Measurements from ENCODE around the gene RALGAPA2. TPM values are rescaled to one million over a fixed set of nuclear protein-coding genes. Genes with fewer than 3 reads are reported as not detected.

Gene RALGAPA2
- total and polyA plus RNA-seq, 2 donors (not counting 3 experiments of a cell fraction or from before 2014, with no cell fraction given) = 10.0 to 46.8 TPM

DNA sequence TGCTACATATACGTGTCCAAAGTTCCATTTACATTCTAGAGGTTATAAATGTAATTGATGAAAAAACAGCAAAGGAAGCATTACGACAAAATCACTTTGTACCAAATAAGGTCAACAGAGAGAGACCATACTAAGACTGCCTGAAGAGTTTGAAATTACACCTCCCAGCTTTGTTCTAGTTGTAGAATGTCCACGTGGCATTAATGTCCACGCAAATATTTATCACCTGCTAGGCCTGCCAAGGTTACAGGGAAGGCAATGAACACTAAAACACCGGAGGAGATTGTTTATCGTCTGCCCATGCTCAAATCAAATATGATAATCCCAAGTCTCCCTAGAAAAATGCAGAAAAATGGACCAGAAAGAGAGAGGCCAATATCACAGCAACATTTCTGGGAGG, 6.2 kb downstream of the RALGAPA2 start:
- ChIA-PET POLR2A (no interaction called here), CTCF (no interaction called here)
- Histone ChIP-seq H4K20me1 (replicated peaks; ENCODE audit: control insufficient read depth, extremely low read depth, insufficient read depth, low read length) (peaks cover 3% of the 10 kb centered on the region), H3K36me3 (ENCODE audit: control insufficient read depth in 2 of 2, extremely low read depth in 1 of 2, insufficient read depth in 2 of 2, low read length in 2 of 2) (no peaks in the 10 kb centered on the region), H3K4me2 (ENCODE audit: insufficient read depth, low read length) (no peak overlapping the region), H3K4me3 (replicated peaks in 1 of 3; ENCODE audit: insufficient read depth in 1 of 3, low read depth in 1 of 3, low read length in 3 of 3) (no peak overlapping the region), H3K4me1 (ENCODE audit: control insufficient read depth, extremely low read depth, insufficient read depth, low read length) (peaks cover 16% of the 10 kb centered on the region), H2AFZ (ENCODE audit: low read depth, low read length) (no peak overlapping the region), H3K9me1 (replicated peaks; ENCODE audit: control insufficient read depth, extremely low read depth, insufficient read depth, low read length) (no peaks in the 10 kb centered on the region), H3K9me3 (replicated peaks; ENCODE audit: control insufficient read depth, insufficient read depth, low read length) (no peaks in the 10 kb centered on the region), H3K27ac (ENCODE audit: insufficient read depth, low read depth, low read length) (no peak overlapping the region), H3K9ac (replicated peaks; ENCODE audit: extremely low read depth, insufficient read depth, low read length) (no peak overlapping the region), H3K27me3 (ENCODE audit: control insufficient read depth in 2 of 2, insufficient read depth in 2 of 2, low read length in 2 of 2) (no peaks in the 10 kb centered on the region), H3K79me2 (ENCODE audit: control insufficient read depth, insufficient read depth, low read length) (peaks cover 12% of the 10 kb centered on the region)
- intact Hi-C loops (cut with micrococcal nuclease) (loop anchor here (5.0 kb wide), 1 partner anchor 36 kb away; no protein-coding TSS in a partner anchor), dilution Hi-C loops (cut with MboI; ENCODE audit: extremely low pct_ligation_motif_present, low sequenced_read_pairs) (no loop called here)
- no peak for FAIRE-seq
- TF ChIP-seq EZH2 (IDR thresholded peaks at IDR 0.05; ENCODE audit: borderline replicate concordance, low read depth, low read length, severe bottlenecking) = no peak
- TF ChIP-seq GATA2 (IDR thresholded peaks at IDR 0.05; ENCODE audit: insufficient read depth, insufficient read length, low read depth, low read length) = no peak
- TF ChIP-seq, protein P1, sequence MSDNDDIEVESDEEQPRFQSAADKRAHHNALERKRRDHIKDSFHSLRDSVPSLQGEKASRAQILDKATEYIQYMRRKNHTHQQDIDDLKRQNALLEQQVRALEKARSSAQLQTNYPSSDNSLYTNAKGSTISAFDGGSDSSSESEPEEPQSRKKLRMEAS (IDR thresholded peaks at IDR 0.05; ENCODE audit: insufficient read depth, insufficient read length) = no peak
- TF ChIP-seq FOS (IDR thresholded peaks at IDR 0.05; ENCODE audit: borderline replicate concordance, insufficient read depth, low read length) = no peak
- no peak for TF ChIP-seq POLR2AphosphoS5 (IDR thresholded peaks at IDR 0.05; ENCODE audit: insufficient read depth, low read depth, low read length)
- no TSS peak for BruUV-seq (replicated peaks)
- no peak for DNase-seq (ENCODE audit: low read depth, low spot score)

DNA sequence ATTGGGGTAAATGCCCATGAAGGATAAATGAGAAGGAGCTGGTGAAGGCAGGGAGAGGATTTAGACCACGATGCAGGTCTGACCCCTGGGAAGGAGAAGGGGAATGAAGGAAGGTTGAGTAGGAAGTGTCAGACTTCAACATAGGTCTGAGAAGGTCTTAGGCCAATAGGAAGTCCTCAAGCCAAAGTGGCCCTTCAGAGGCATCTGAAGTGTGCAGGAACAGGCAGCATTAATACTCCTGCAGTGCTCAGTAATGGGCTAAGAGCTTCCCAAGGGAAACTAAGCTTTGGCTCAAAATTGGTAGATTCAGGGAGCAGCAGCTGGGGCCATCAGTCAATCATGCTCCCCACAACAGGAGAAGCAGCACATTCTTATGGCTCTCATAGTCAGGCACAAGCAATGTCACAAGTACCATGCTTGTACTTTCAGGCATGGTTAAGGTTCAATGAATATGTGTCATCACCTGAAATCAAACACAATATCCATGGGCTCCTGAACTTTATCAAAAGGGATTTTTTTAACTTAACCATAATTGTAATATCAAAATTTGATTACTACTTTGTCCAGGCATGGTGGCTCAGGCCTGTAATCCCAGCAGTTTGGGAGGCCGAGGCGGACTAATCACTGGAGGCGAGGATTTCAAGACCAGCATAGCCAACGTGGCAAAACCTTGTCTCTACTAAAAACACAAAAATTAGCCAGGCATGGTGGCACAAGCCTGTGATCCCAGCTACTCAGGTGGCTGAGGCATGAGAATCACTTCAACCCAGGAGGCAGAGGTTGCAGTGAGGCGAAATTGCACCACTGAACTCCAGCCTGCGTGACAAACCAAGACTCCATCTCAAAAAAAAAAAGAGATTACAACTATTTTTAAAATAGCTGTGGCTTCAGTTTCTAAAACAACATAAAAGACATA, 9.9 kb downstream of the RALGAPA2 start:
- BruUV-seq (replicated peaks) = no TSS peak
- ChIA-PET CTCF (interaction anchor here (1.3 kb wide), 1 partner anchor 122 kb away, joined by 3 read pairs; no protein-coding TSS in a partner anchor), POLR2A (no interaction called here)
- intact Hi-C loops (cut with micrococcal nuclease) = no loop called here
- Histone ChIP-seq H3K27me3 (ENCODE audit: control insufficient read depth in 2 of 2, insufficient read depth in 2 of 2, low read length in 2 of 2) (no peaks in the 10 kb centered on the region), H3K36me3 (ENCODE audit: control insufficient read depth in 2 of 2, extremely low read depth in 1 of 2, insufficient read depth in 2 of 2, low read length in 2 of 2) (no peaks in the 10 kb centered on the region), H3K4me1 (ENCODE audit: control insufficient read depth, extremely low read depth, insufficient read depth, low read length) (peaks cover 9% of the 10 kb centered on the region), H2AFZ (ENCODE audit: low read depth, low read length) (no peak overlapping the region), H3K9me1 (replicated peaks; ENCODE audit: control insufficient read depth, extremely low read depth, insufficient read depth, low read length) (no peaks in the 10 kb centered on the region), H4K20me1 (replicated peaks; ENCODE audit: control insufficient read depth, extremely low read depth, insufficient read depth, low read length) (peaks cover 3% of the 10 kb centered on the region), H3K79me2 (ENCODE audit: control insufficient read depth, insufficient read depth, low read length) (peaks cover 3% of the 10 kb centered on the region), H3K27ac (ENCODE audit: insufficient read depth, low read depth, low read length) (no peak overlapping the region), H3K9ac (replicated peaks; ENCODE audit: extremely low read depth, insufficient read depth, low read length) (no peak overlapping the region), H3K4me2 (ENCODE audit: insufficient read depth, low read length) (no peak overlapping the region), H3K4me3 (replicated peaks in 1 of 3; ENCODE audit: insufficient read depth in 1 of 3, low read depth in 1 of 3, low read length in 3 of 3) (no peak overlapping the region), H3K9me3 (replicated peaks; ENCODE audit: control insufficient read depth, insufficient read depth, low read length) (no peaks in the 10 kb centered on the region)
- TF ChIP-seq GATA2 (IDR thresholded peaks at IDR 0.05; ENCODE audit: insufficient read depth, insufficient read length, low read depth, low read length) = no peak
- no peak for TF ChIP-seq FOS (IDR thresholded peaks at IDR 0.05; ENCODE audit: borderline replicate concordance, insufficient read depth, low read length)
- no peak for TF ChIP-seq EZH2 (IDR thresholded peaks at IDR 0.05; ENCODE audit: borderline replicate concordance, low read depth, low read length, severe bottlenecking)
- no peak for TF ChIP-seq JUN (IDR thresholded peaks at IDR 0.05; ENCODE audit: borderline replicate concordance, insufficient read depth, insufficient read length, low read depth)
- no peak for TF ChIP-seq POLR2A (IDR thresholded peaks at IDR 0.05; ENCODE audit: low read depth, low read length)
- no peak for TF ChIP-seq POLR2AphosphoS5 (IDR thresholded peaks at IDR 0.05; ENCODE audit: insufficient read depth, low read depth, low read length)
- no peak for TF ChIP-seq MYC (IDR thresholded peaks at IDR 0.05; ENCODE audit: low read depth, low read length)
- DNase-seq (ENCODE audit: low read depth, low spot score) (no peak), FAIRE-seq (no peak)
- dilution Hi-C loops (cut with MboI; ENCODE audit: extremely low pct_ligation_motif_present, low sequenced_read_pairs) = no loop called here

Measured in endothelial cell of umbilical vein (primary cell).